Activated CD8-positive, alpha-beta memory T cell treated with anti-CD3 and anti-CD28 coated beads, Interleukin-2, amount 50 U/mL, for 1 hour (primary cell): Measurements from ENCODE around the gene RHO.
"Not testable (repeated sequence)": the region's sequence is repeated elsewhere in the genome, so short reads cannot be mapped to it uniquely, and the experiment has no call there.

Experiments
- DNase-seq: peaks from one replicate; pipeline ENCODE4 v3.0.0-alpha.2; 2020; ENCODE audit errors: extremely low read depth

The RHO gene

DNA sequence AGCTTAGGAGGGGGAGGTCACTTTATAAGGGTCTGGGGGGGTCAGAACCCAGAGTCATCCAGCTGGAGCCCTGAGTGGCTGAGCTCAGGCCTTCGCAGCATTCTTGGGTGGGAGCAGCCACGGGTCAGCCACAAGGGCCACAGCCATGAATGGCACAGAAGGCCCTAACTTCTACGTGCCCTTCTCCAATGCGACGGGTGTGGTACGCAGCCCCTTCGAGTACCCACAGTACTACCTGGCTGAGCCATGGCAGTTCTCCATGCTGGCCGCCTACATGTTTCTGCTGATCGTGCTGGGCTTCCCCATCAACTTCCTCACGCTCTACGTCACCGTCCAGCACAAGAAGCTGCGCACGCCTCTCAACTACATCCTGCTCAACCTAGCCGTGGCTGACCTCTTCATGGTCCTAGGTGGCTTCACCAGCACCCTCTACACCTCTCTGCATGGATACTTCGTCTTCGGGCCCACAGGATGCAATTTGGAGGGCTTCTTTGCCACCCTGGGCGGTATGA lies at the start of gene RHO:
Gene RHO (plus strand): TSS at position 51 of the 512 bp plus-strand sequence. CDS start 95 bp downstream, at position 146.
- no peak for DNase-seq

DNA sequence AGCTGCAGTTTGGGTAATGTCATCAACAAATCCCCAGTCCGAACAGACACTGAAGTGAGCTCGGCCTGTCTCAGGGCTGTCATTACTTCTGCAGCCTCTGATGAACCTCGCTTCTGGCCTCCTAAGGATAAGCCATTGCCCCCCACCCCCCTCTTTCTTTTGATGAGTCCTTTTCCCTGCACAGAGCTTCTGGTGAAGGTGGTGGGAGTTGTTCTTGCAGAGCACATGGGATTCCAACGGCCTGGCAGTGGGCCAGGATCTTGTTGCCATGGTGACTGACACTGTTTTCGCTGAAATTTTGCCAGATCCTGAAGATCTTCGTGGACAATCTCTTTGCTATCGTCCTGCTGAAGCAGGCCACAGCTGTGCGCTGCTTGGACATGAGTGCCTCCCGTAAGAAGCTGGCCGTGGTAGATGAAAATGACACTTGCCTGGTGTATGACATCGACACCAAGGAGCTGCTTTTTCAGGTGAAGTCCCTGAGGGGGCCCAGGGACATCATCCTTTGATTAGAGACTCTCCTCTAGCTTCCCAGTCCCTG lies 47.1 kb upstream of the RHO start:
- not testable (repeated sequence) for DNase-seq

DNA sequence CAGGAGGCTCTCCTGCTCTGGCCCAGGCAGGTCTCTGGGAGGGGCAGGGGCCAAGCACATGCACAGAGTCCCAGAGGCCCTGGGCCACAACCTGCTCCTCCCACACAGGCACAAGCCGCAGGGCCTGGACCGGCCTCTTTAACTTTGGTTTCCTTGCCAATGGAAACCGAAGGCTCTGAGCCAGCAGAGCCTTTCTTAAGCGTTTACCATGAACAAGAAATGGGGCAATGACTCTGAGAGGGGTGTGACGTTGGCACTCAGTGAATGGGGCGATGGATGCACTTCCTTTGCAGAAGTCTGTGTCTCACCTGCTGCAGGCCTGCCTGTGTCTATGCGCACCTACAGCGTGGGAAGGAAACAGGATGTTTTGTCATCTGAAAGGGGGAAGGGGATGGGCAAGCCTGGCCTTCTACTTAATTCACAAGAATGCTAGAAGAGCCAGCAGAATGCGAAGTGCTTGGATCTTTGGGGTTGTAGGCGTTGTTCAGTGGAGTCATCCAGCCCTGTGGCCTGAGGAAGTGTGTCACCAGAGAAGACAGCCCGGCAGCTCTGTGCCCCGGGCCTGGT lies 46.6 kb upstream of the RHO start:
- DNase-seq, result no peak

DNA sequence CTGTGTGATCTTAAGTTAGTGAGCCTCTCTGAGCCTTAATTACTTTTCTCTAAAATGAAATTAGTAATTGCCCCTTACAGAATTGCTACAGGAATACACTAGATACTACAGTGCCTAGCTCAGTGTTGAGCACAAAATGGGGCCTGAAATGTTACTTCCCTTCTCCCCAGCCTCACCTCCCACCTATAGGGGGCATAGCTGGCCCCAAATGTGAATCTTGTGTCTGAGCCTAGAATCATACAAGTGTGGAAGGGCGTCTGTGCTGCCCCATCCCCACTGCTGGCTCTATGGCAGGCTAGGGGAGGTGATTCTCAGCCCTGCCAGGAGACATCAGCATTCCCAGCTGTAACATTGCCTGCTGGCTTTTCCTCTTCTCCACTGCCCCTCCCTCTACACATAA lies 45.7 kb upstream of the RHO start:
- DNase-seq, result no peak

DNA sequence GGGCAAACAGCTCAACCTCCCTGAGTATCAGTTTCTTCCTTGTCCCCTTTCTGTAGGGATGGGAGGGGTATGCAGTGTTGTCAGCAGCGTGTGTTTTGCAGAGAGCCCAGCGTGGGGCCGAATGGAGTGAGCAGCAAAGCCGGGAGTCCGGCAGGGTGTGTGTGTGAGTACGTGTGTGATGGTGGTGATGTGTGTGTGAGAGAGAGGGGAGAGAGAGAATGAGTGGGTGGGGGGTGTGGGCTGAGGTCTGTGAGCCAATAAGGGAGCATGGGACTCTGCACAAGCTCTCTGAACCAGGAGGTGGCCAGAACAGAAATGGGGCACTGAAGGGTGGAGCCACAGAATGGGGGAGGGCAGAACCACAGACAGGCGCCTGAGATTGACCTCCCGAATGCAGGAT lies 44.6 kb upstream of the RHO start:
- no peak for DNase-seq

DNA sequence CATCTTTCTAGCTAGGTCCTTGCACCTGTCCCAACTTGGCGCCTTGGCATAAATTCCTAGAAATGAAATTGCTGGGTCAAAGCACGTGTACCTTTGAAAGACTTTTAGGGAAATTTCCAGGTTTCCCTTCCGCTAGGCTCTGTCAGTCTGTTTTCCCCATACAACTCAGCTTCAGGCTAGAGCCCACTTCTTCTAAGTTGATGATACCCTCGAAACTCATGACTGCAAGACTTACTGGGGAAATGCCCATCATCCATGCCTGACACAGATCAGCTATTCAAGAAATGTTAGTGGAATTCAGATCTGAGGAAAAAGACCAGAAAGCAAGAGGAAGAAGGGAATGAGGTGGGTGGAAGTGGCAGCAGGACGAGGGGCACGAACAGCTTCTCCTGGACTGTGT lies 43.3 kb upstream of the RHO start:
- not testable (repeated sequence) for DNase-seq

DNA sequence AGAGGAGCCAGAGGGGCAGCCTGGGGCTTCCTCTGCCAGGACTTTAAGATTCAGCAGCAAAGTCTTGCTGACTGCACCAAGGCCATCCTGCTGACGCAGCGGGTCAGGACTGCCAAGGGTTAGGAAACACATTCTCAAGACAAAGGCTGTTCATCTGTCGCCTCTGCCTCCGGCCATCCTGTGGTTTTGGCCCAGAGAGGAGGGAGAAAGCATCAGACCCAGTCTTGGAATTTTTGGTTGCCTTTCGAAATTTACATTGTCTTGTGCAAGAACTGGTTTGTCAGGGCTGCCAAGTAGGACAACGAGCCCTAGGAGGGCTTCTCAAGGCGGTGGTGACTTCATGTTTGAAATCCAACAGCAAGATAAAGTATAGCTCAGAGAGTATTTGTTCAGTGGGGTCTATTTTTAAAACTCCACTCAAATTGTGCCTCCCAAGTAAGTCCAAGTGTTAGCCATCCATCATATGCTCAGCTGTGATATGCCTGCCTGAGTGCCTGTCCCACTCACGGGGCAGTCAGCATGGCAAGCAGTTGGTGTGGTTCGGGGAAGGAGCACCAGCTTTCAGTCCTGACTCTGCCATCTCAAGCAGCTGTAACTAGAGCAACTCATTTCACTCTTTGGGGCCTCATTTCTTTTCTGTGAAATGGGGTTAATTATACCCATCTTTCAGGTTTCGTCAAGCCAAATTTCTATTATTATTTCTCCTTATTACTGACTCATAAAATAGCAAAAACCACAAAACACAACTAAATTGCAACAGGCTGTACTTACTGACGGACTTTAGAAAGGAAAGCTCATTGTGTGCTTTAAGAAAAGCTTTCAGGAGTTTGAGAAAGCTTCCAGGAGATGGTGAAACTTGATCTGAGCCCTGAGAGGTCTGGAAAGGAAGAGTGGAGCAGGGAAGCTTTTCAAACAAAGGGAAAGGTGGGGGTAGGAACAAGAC lies 42.4 kb upstream of the RHO start:
- DNase-seq, result no peak

DNA sequence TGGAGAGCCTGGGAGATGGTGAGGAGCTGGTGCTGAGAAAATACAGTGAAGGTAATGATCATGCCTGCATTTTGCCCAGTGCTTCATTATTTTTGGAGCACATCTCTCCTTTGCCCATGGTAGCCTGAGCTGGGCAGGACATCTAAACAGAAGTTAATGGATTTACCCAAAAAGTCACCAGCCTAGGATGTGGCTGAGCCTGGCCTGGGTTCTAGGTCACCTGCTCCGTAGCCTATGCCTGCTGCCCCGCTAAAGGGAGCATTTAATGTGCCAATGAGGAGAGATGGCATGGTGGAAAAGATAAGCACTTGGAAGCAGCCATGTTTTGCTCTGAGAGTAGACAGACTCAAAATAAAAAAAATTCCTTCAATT lies 41.8 kb upstream of the RHO start:
- no peak for DNase-seq

DNA sequence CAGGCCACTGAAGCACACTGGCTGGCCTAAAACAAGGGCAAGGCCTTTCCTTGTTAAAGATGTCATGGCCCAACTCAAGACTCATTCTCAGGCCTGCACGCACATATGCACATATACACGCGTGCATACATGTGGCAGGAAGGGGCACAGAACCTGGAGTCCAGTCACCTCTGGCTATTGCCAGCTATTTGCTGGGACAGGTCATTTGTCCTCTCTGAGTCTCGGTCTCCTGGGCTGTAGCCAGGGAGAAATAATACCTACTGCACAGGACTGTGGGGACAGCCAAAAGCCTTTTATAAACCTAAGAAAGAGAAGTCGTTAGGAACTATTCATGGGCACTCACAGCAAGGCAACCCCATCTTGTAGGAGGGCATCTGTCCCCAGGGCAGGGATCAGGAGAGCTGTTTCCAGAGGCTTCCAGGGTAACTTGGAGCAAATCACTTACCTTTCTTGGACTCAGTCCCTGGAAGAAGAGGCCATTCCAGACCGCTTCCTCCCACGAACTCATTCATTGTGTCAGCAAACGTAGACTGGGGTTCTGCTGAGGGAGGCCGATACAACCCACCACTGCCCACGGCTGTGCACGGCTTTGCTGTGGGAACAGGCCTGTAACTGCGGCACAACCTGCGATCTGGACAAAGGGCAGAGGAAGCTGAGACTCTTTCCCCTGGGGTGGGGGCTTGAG lies 41.1 kb upstream of the RHO start:
- no peak for DNase-seq

DNA sequence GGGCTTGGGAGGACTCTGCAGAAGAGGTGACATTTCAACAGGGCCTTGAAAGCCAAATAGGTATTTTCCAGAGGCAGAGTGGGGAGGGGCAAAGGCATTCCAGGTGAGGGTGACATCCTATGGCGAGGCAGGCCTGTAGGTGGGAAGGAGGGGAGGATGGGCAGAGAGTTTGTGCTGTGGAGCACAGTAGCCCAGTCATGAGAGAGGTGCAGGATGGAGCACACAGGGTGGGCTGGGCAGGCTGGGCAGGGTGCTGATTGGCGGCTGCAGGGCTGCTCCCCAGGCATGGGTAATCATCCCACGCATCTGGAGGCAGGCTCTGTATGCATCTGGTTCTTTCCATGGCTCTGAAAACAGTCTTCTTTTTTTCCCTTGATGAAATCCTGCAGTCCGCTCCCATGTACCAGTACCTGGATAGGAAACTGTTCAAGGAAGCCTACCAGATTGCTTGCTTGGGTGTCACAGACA lies 40.5 kb upstream of the RHO start:
- DNase-seq, result not testable (repeated sequence)

DNA sequence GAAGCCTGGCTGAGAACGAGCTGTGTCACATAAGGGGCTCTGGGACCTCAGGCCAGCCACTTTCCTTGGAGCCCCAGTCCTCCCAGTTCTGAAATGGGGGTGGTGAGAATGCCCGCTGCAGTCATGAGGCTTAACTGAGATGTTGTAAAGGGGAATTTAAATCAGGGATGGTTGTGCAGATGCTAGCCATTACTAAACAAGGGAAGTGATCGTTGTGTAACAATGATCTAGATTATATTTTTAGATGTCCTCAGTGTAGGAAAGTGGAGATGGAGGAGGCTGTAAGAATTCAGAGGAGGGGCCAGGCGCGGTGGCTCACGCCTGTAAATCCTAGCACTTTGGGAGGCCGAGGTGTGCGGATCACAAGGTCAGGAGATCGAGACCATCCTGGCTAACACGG lies 39.2 kb upstream of the RHO start:
- DNase-seq, result not testable (repeated sequence)

DNA sequence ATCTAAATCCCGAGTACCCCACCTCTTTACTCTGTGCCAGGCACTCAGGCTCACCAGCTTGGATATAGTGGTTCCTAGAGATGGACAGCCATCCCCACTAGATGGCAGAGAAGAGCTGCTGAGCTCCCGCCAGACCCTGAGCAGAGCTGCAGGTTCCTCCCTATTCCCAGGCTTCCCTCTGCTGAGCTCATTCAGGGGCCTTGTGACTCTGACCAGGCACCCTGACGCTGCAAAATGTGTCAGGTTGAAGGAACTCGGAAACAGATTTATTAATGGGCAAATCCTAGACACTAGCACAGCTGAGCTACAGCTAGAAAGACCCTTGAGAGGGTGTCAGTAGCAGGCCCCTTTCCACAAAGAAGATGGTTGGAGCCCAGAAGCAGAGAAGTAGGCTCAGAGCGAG lies 38.2 kb upstream of the RHO start:
- peak; percentile 20 for DNase-seq

DNA sequence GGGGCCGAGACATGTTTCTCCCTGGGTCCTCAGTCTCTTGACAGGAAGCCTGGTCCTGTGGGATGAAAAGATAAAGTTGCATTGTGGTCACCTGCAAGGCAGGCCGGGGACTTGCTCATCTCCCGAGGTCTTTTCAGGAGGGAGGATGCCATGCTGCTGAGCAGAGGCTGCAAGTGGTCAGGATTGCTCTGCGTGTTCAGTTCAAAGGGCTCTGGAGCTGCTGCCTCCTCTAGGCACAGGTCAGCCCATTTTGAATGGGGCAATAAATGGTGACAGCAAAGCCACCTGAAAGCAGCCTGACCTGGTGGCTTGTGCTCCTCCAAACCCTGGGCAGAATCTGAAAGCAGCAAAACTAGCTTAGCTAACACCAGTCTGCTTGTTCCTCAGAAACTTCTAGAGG lies 37.4 kb upstream of the RHO start:
- not testable (repeated sequence) for DNase-seq

DNA sequence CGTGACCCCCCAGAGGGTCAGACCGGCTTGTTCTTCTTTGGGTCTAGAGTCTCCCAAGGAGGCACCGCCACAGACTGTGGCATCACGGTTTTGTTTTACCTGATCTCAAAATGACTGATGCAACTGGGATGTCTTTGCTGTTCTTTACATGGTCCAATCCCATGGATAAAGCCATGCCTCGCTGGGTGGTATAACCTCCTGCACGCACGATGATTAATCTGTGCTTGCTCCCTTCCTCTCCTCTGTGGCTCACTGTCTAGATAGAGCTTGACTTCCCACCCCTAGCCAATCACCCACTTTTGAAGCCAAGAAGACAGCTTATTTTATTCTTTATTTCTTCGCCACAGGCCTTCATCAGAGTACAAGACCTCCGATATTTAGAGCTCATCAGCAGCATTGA lies 36.6 kb upstream of the RHO start:
- DNase-seq, result no peak

DNA sequence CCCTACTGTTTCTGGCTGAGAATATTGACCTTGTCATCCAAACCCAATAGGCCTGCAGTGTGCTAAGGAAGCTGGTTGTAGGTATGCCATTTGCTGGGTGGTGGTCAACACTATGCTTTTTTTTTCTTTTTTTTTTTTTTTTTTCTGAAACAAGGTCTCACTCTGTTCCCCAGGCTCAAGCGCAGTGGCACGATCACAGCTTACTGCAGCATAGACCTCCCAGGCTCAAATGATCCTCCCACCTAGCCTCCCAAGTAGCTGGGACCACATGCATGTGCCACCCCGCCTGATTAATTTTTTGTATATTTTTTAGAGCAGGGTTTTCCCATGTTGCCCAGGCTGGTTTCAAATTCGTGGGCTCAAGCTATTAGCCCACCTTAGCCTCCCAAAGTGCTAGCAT lies 35.7 kb upstream of the RHO start:
- DNase-seq, result no peak

DNA sequence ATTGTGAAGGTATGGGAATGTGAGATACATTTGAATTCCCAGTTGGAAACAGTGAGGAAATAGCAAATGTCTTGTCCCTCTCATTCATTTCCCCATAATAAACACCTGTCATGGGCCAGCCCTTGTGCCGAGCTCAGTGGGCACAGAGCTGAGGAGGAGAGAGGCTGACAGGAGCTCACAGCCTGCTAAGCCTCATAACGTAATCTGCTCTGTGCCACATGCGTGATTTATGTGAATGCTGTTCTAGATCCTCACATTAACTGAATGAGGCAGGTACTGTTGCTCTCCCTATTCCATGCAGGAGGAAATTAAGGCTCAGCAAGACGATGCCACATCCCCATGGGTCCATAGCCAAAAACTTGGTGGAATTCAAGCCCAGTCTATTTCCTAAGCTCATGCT lies 35.2 kb upstream of the RHO start:
- no peak for DNase-seq

DNA sequence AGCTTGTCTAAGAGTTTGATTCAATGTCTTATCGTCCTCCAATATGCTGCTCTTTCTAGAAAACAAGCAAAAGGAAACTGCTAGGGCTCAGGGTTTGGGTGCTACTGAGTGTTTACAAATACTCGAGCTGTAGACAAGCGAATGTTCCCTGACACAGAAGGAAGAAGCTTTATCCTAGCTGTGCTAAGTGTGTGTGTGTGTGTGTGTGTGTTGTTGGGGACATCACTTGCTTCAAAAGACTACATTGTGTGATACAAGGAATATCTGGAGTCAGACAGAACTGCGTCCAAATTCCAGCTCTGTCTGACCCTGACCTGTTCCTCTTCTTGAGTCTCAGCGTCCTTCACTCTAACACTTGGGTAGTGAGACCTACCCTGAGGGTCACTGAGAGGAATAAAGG lies 33.9 kb upstream of the RHO start:
- not testable (repeated sequence) for DNase-seq

DNA sequence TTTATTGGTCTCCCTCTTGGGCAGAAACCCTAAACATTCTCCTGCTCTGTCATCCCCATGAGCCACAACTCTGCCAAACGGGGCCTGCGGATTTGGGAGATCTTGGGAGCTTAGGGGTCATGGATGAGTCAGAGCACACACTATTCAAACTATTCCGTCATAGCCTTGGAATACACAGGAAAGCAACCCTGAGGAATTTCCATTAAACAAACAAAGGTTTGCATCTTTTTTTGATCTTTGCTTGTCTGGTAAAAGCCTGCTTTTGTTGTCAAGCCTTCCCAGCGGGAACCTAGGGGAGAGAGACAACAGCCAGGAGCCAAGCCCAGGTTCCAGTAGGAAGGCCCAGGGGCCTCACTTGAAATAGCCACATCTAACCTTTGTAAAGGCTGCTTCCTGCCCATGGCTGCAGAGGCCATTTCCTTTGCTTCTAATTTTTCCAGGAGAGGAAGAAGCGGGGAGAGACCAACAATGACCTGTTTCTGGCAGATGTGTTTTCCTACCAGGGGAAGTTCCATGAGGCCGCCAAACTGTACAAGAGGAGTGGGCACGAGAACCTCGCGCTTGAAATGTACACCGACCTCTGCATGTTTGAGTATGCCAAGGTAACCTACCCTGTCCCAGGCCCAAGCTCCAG lies 33.3 kb upstream of the RHO start:
- not testable (repeated sequence) for DNase-seq

DNA sequence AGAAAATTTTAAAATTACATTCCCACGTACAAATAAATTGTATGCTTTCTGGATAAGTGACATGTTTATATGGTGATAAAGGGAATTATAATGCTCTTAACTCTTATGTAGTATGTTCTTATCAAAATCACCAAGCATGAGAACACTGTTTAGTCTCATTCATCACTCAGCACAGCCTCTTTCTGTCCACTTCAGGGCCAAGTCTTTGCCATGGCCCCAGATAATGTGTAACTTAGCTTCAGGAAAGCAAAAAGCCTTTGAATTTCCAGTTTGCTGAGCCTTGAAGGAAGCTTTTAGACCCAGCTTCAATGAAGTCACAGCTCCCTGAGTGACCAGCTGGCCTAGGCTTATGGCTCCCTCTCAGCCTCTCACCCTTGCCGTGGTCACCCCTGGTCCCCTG lies 30.6 kb upstream of the RHO start:
- not testable (repeated sequence) for DNase-seq

DNA sequence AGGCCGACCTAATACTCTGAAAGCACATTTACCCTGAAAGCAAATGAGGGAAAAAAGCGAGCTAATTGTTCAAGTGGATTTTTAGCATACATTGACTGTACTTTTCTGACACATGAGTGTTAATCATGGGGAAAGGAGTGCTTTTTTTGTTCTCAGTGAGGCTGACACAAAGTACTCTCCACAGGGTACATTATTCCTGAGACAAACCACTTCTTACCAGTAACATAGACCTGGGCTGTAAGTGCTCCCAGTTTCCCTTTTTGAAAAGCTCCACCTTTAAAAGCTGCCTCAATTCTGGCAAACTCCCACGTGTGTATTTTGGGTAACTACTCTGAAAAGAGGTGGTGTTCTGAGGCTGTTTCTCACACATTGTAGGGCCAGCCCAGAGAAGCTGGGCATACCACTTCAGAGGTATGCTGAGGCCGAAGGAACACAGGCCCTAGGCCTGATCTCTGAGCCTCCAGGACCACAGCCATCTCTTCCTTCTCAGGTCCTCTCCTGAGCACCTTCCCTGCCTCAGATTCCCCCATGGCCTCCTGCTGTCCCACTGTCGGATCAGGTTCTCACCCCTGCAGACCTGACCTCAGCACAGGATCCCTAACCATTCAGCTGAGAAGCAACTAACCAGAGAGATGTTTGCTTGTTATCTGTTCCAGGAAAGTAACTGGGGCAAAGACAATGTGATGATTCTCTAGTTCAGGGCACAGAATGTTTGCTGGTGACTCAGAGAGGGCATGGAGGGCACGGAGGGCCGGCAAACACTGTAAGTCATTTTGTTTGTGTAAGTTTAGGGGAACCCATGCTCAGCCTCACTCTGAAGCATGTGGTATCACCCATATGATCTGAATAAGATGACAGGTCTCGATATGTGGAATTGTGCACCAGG lies 29.6 kb upstream of the RHO start:
- not testable (repeated sequence) for DNase-seq
